OCI-LY7 (cell line): Measurements from ENCODE around the gene BTBD6. TPM values are rescaled to one million over a fixed set of nuclear protein-coding genes. Genes with fewer than 3 reads are reported as not detected.

ENCODE experiments used
- BruUV-seq: library from RNA; stranded (reverse); fragments of 400-500 nt; replicated peaks from 2 replicates; lab custom pipeline; 2021; lab: Mats Ljungman, UMichigan
- CTCF ChIA-PET: fragments of 300-600 bp; sonication (Branson Sonifier 250); formaldehyde crosslinking; loops from one replicate; lab custom pipeline; 2022; ENCODE audit warnings: antibody characterized with exemption; ENCODE audit not compliant: unreplicated experiment; lab: Charles Lee
- POLR2A ChIA-PET: fragments of 300-600 bp; sonication (Branson Sonifier 250); formaldehyde crosslinking; loops from one replicate; lab custom pipeline; 2022; ENCODE audit warnings: antibody characterized with exemption; lab: Charles Lee
- DNase-seq: peaks from one replicate; pipeline ENCODE4 v3.0.0-alpha.2; 2015; ENCODE audit warnings: low spot score
- H2AFZ ChIP-seq: fragments of 200-600 bp; sonication (generic), shearing (Covaris generic); 2 replicates; pipeline ENCODE4 v1.6.1; 2014; ENCODE audit warnings: mild to moderate bottlenecking, antibody characterized with exemption, low read length, moderate library complexity
- H3K27ac ChIP-seq: fragments of 200-600 bp; sonication (generic); 2 replicates; pipeline ENCODE4 v1.5.1; 2014; ENCODE audit warnings: mixed run types, low read depth, mild to moderate bottlenecking, moderate library complexity, low read length, inconsistent platforms; ENCODE audit not compliant: poor library complexity, severe bottlenecking
- H3K36me3 ChIP-seq: fragments of 200-600 bp; sonication (generic); 2 replicates; pipeline ENCODE4 v1.6.1; 2014; ENCODE audit warnings: mild to moderate bottlenecking, antibody characterized with exemption, low read length, moderate library complexity, mixed read lengths; ENCODE audit not compliant: insufficient read depth
- H3K4me1 ChIP-seq: fragments of 200-600 bp; sonication (generic); 2 replicates; pipeline ENCODE4 v1.5.1; 2014; ENCODE audit warnings: mild to moderate bottlenecking, low read length; ENCODE audit not compliant: insufficient read depth, poor library complexity, severe bottlenecking
- H3K4me2 ChIP-seq: fragments of 200-600 bp; sonication (generic); 2 replicates; pipeline ENCODE4 v1.6.1; 2014; ENCODE audit warnings: mild to moderate bottlenecking, low read length
- H3K4me3 ChIP-seq: fragments of 200-600 bp; sonication (generic); 2 replicates; pipeline ENCODE4 v1.5.1; 2014; ENCODE audit warnings: mild to moderate bottlenecking, low read depth, low read length; ENCODE audit not compliant: poor library complexity, severe bottlenecking
- H3K79me2 ChIP-seq: fragments of 200-600 bp; sonication (generic); 2 replicates; pipeline ENCODE4 v1.6.1; 2016; ENCODE audit warnings: low read depth, mild to moderate bottlenecking, low read length, moderate library complexity, mixed read lengths; ENCODE audit not compliant: insufficient read depth
- H3K9me2 ChIP-seq: fragments of 200-600 bp; sonication (generic); 2 replicates; pipeline ENCODE4 v1.6.1; 2016; ENCODE audit warnings: mild to moderate bottlenecking, low read length, mixed read lengths; ENCODE audit not compliant: insufficient read depth
- H3K9me3 ChIP-seq: fragments of 200-600 bp; sonication (generic); 2 replicates; pipeline ENCODE4 v1.6.1; 2014; ENCODE audit warnings: mild to moderate bottlenecking, mixed run types, low read length, mixed read lengths
- H4K20me1 ChIP-seq: fragments of 200-600 bp; sonication (generic); 2 replicates; pipeline ENCODE4 v1.6.1; 2014; ENCODE audit warnings: mild to moderate bottlenecking, antibody characterized with exemption, low read length, moderate library complexity, mixed read lengths; ENCODE audit not compliant: insufficient read depth
- EZH2phosphoT487 ChIP-seq: fragments of 200-600 bp; sonication (generic); IDR thresholded peaks from 2 replicates; pipeline ENCODE4 v1.6.1; 2018; ENCODE audit warnings: low read depth, borderline replicate concordance, mild to moderate bottlenecking, mixed run types, antibody characterized with exemption, low read length, moderate library complexity, mixed read lengths
- intact Hi-C: fragments of 100-400 bp; cut with micrococcal nuclease; formaldehyde crosslinking; loops from one replicate; pipeline ENCODE4 v1.10.0; 2022; ENCODE audit not compliant: unreplicated experiment
- total RNA-seq, 2 experiments: library from RNA; depleted of rRNA in 1 of 2; stranded (reverse); fragments of >200 nt in 1 of 2; shearing (Covaris generic) in 1 of 2; gene quantifications; 2 replicates each; pipeline ENCODE4 v1.2.3, GENCODE V29; 2014 to 2022
- TF ChIP-seq, protein P1 (sequence below): fragments of 200-600 bp; sonication (generic); conservative IDR thresholded peaks from 2 replicates; pipeline ENCODE4 v1.5.1; 2014; ENCODE audit warnings: mild to moderate bottlenecking, antibody characterized with exemption, low read length, moderate library complexity, mixed read lengths

The BTBD6 gene
- total RNA-seq, 2 experiments from 2014 or later, result 5.7 to 27.9 TPM

- ChIA-PET POLR2A (interaction anchor here (0.7 kb wide), 1 partner anchor 106 kb away, joined by 3 read pairs; no protein-coding TSS in a partner anchor), CTCF (no interaction called here)
- no peak for TF ChIP-seq EZH2phosphoT487
- TF ChIP-seq, protein P1, sequence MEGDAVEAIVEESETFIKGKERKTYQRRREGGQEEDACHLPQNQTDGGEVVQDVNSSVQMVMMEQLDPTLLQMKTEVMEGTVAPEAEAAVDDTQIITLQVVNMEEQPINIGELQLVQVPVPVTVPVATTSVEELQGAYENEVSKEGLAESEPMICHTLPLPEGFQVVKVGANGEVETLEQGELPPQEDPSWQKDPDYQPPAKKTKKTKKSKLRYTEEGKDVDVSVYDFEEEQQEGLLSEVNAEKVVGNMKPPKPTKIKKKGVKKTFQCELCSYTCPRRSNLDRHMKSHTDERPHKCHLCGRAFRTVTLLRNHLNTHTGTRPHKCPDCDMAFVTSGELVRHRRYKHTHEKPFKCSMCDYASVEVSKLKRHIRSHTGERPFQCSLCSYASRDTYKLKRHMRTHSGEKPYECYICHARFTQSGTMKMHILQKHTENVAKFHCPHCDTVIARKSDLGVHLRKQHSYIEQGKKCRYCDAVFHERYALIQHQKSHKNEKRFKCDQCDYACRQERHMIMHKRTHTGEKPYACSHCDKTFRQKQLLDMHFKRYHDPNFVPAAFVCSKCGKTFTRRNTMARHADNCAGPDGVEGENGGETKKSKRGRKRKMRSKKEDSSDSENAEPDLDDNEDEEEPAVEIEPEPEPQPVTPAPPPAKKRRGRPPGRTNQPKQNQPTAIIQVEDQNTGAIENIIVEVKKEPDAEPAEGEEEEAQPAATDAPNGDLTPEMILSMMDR, result no peak
- Histone ChIP-seq H3K4me3 (no peak overlapping the region), H4K20me1 (no peaks in the 10 kb centered on the region; the same call in 1 of the 2 replicates), H3K36me3 (no peaks in the 10 kb centered on the region), H3K79me2 (no peaks in the 10 kb centered on the region), H2AFZ (no peak overlapping the region), H3K4me2 (no peak overlapping the region), H3K27ac (no peak overlapping the region), H3K9me2 (no peaks in the 10 kb centered on the region), H3K9me3 (no peaks in the 10 kb centered on the region), H3K4me1 (no peaks in the 10 kb centered on the region)
- no TSS peak for BruUV-seq
- no peak for DNase-seq
- intact Hi-C loops, result no loop called here
Observed at GRCh38 chr14:105271224-105271890, 23.0 kb downstream of the BTBD6 start.

DNA sequence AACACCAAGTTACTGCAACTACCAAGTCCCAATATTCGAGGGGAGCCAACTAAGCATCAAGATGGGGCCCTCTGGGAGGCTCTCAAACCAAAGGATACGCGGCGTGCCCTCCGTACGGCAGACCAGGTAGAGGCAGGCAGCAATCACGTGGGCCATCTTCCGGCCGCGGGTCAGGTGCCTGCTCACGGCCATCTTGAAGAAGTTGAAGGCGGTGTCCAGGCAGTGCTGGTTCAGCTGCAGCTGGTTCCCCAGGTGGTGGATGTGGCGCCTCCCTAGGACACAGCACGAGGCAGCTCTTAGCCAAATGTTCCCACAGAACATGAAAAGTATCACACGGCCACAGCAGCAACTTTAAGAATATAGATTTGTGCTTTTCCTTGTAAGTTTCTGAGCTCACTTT is 24.3 kb downstream of the BTBD6 start:
- Histone ChIP-seq H3K4me1 (no peaks in the 10 kb centered on the region), H3K4me2 (no peak overlapping the region), H2AFZ (no peak overlapping the region), H3K27ac (no peak overlapping the region), H3K9me3 (no peaks in the 10 kb centered on the region), H3K4me3 (no peak overlapping the region), H4K20me1 (no peaks in the 10 kb centered on the region; the same call in 1 of the 2 replicates), H3K79me2 (no peaks in the 10 kb centered on the region), H3K9me2 (no peaks in the 10 kb centered on the region), H3K36me3 (no peaks in the 10 kb centered on the region)
- intact Hi-C loops, result no loop called here
- TF ChIP-seq, protein P1, result no peak
- TF ChIP-seq EZH2phosphoT487, result no peak
- CTCF ChIA-PET, result no interaction called here
- no peak for DNase-seq
- POLR2A ChIA-PET, result no interaction called here
- no TSS peak for BruUV-seq

GRCh38 chr14:105273062-105273461 is 24.7 kb downstream of the BTBD6 start:
- Histone ChIP-seq H3K4me1 (no peaks in the 10 kb centered on the region), H4K20me1 (no peaks in the 10 kb centered on the region; the same call in 1 of the 2 replicates), H3K36me3 (no peaks in the 10 kb centered on the region), H3K9me2 (no peaks in the 10 kb centered on the region), H3K79me2 (no peaks in the 10 kb centered on the region), H3K27ac (no peak overlapping the region), H3K4me3 (no peak overlapping the region), H2AFZ (no peak overlapping the region), H3K4me2 (no peak overlapping the region), H3K9me3 (no peaks in the 10 kb centered on the region)
- ChIA-PET POLR2A (no interaction called here), CTCF (no interaction called here)
- no peak for DNase-seq
- intact Hi-C loops, result no loop called here
- BruUV-seq, result no TSS peak
- TF ChIP-seq EZH2phosphoT487, result no peak
- TF ChIP-seq, protein P1, result no peak
